Central memory CD8-positive, alpha-beta T cell (primary cell): ENCODE measurements around the gene STX18.
A peak's percentile ranks its signal among the peaks of the same experiment; 100 is the strongest.
"Not testable (repeated sequence)": the region's sequence is repeated elsewhere in the genome, so short reads cannot be mapped to it uniquely, and the experiment has no call there.

Experiments used
- ATAC-seq: fragments of 150-1000 bp; cut with Tn5 transposase; replicated peaks from 2 replicates; pipeline ENCODE4 v1.10.0; 2022; ENCODE audit warnings: mild to moderate bottlenecking, moderate FRiP score, moderate number of reproducible peaks; ENCODE audit not compliant: poor library complexity, severe bottlenecking; ENCODE audit errors: extremely low read depth
- DNase-seq, 2 donors: peaks; one replicate each; pipeline ENCODE4 v3.0.0; 2021; ENCODE audit warnings: low spot score in 2 of 2
- H3K27ac Mint-ChIP-seq: one replicate; pipeline ENCODE4 v1.8.0; 2022; ENCODE audit warnings: low read depth, mild to moderate bottlenecking, moderate library complexity, mixed read lengths
- H3K27me3 Mint-ChIP-seq: one replicate; pipeline ENCODE4 v1.8.0; 2022; ENCODE audit warnings: mixed read lengths
- H3K36me3 Mint-ChIP-seq: one replicate; pipeline ENCODE4 v1.8.0; 2022; ENCODE audit warnings: mild to moderate bottlenecking, moderate library complexity, mixed read lengths; ENCODE audit not compliant: insufficient read depth
- H3K4me1 Mint-ChIP-seq: one replicate; pipeline ENCODE4 v1.8.0; 2022; ENCODE audit warnings: mixed read lengths
- H3K4me3 Mint-ChIP-seq: one replicate; pipeline ENCODE4 v1.8.0; 2022; ENCODE audit warnings: mild to moderate bottlenecking, moderate library complexity, mixed read lengths
- H3K9me3 Mint-ChIP-seq: one replicate; pipeline ENCODE4 v1.8.0; 2022; ENCODE audit warnings: mixed read lengths

The STX18 gene

GRCh38 chr4:4519297-4519894 is 22.5 kb downstream of the STX18 start:
- no peaks in the 10 kb centered on the region for H3K27me3 Mint-ChIP-seq
- H3K36me3 Mint-ChIP-seq = peaks cover 1% of the 10 kb centered on the region
- no peak for DNase-seq
- ATAC-seq = no peak
- H3K9me3 Mint-ChIP-seq = no peaks in the 10 kb centered on the region
- no peak overlapping the region for H3K27ac Mint-ChIP-seq
- H3K4me3 Mint-ChIP-seq = no peak overlapping the region
- peaks cover 24% of the 10 kb centered on the region for H3K4me1 Mint-ChIP-seq

DNA sequence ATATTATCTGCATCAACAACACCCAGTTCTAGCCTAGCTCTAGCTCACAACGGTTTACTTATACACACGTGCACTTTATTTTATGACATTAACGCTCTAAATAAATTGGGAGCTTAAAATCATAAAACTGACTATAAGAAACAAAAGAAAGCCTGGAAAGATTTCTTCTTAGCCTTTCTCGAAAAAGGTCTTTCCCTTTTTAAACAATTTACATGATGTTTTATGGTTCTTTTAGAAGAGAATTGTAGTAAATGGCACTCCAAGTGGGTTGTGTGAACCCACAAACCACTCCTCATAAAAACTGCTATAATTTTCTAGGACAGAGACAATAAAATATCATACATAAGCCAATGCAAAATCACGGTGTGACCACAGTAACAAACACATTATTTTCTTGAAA is 23.1 kb downstream of the STX18 start:
- H3K4me1 Mint-ChIP-seq = peaks cover 18% of the 10 kb centered on the region

GRCh38 chr4:4514786-4515185 is 27.1 kb downstream of the STX18 start:
- no peak overlapping the region for H3K4me3 Mint-ChIP-seq
- H3K27me3 Mint-ChIP-seq = no peaks in the 10 kb centered on the region
- no peaks in the 10 kb centered on the region for H3K9me3 Mint-ChIP-seq
- no peak for DNase-seq
- H3K4me1 Mint-ChIP-seq = peaks cover 16% of the 10 kb centered on the region
- no peak for ATAC-seq
- H3K27ac Mint-ChIP-seq = no peak overlapping the region
- H3K36me3 Mint-ChIP-seq = peaks cover 2% of the 10 kb centered on the region

More for the DNA sequence above, 23.1 kb downstream of the STX18 start:
- DNase-seq = no peak
- Mint-ChIP-seq H3K27me3 (no peaks in the 10 kb centered on the region), H3K36me3 (peaks cover 2% of the 10 kb centered on the region), H3K9me3 (no peaks in the 10 kb centered on the region), H3K4me3 (no peak overlapping the region), H3K27ac (peak overlapping the region; percentile 25)
- no peak for ATAC-seq

- no peak for DNase-seq
- H3K27me3 Mint-ChIP-seq = no peaks in the 10 kb centered on the region
- no peaks in the 10 kb centered on the region for H3K9me3 Mint-ChIP-seq
- no peak overlapping the region for H3K4me3 Mint-ChIP-seq
- no peak for ATAC-seq
- H3K27ac Mint-ChIP-seq = no peak overlapping the region
- peaks cover 2% of the 10 kb centered on the region for H3K36me3 Mint-ChIP-seq
- H3K4me1 Mint-ChIP-seq = peaks cover 10% of the 10 kb centered on the region
Observed at GRCh38 chr4:4512282-4512681, 29.6 kb downstream of the STX18 start.

GRCh38 chr4:4510641-4511040 is 31.2 kb downstream of the STX18 start:
- not testable (repeated sequence) for H3K27ac Mint-ChIP-seq, ATAC-seq, H3K9me3 Mint-ChIP-seq, H3K27me3 Mint-ChIP-seq, H3K4me3 Mint-ChIP-seq, DNase-seq, H3K4me1 Mint-ChIP-seq, H3K36me3 Mint-ChIP-seq

GRCh38 chr4:4509521-4509920 is 32.3 kb downstream of the STX18 start:
- H3K27ac Mint-ChIP-seq = no peak overlapping the region
- peaks cover 5% of the 10 kb centered on the region for H3K4me1 Mint-ChIP-seq
- no peaks in the 10 kb centered on the region for H3K27me3 Mint-ChIP-seq
- ATAC-seq (no peak), DNase-seq (no peak)
- no peak overlapping the region for H3K4me3 Mint-ChIP-seq
- H3K36me3 Mint-ChIP-seq = peaks cover 2% of the 10 kb centered on the region
- H3K9me3 Mint-ChIP-seq = no peaks in the 10 kb centered on the region

DNA sequence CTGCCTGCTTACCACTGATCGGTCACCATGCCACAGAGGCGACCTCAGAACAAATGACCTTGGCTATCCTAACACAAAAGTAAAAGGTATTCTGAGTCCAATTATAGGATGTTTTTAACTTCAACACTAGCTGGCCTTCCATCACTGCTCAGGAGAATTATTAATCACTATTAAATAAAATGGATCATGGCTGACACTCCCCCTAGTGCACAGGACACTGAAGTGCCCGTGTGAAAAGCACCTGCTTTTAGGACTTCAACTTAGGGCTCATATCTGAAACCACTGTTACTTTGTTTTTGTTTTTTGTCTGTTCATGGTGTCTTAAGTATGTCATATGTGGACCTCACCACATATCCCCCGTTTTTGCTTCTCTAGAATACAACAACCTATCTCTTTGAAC is 33.9 kb downstream of the STX18 start:
- ATAC-seq (no peak), DNase-seq (no peak)
- no peak overlapping the region for H3K4me3 Mint-ChIP-seq
- peaks cover 4% of the 10 kb centered on the region for H3K4me1 Mint-ChIP-seq
- H3K27me3 Mint-ChIP-seq = no peaks in the 10 kb centered on the region
- H3K9me3 Mint-ChIP-seq = no peaks in the 10 kb centered on the region
- H3K27ac Mint-ChIP-seq = no peak overlapping the region
- H3K36me3 Mint-ChIP-seq = no peaks in the 10 kb centered on the region

DNA sequence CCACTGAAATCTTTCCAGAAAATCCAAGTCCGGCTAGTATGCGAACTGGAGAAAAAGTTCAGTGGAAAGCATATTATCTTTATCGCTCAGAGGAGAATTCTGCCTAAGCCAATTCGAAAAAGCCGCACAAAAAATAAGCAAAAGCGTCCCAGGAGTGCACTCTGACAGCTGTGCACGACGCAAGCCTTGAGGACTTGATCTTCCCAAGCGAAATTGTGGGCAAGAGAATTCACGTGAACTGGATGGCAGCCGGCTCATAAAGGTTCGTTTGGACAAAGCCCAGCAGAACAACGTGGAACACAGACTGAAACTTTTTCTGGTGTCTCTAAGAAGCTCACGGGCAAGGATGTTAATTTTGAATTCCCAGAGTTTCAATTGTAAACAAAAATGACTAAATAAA is 34.4 kb downstream of the STX18 start:
- Mint-ChIP-seq H3K4me1 (peaks cover 9% of the 10 kb centered on the region), H3K9me3 (no peaks in the 10 kb centered on the region), H3K36me3 (no peaks in the 10 kb centered on the region), H3K27me3 (no peaks in the 10 kb centered on the region), H3K27ac (no peak overlapping the region), H3K4me3 (no peak overlapping the region)
- DNase-seq = no peak
- no peak for ATAC-seq

DNA sequence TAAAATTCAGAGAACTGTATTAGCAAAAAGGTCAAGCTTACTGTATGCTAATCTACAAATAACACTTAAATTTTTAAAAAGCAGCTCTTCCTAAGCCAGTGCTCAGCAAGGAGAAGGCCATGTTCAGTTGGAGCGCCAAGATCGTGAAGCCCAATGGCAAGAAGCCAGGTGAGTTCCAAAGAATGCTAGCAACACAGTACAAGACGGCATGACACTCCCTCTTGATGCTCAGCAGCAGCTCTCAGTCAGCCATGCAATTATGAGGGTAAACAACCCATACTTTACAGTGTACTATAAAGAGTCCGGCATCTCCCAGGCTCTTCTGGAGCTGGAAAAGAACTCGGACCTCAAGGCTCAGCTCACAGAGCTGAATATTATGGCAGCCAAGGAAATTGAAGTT is 34.9 kb downstream of the STX18 start:
- Mint-ChIP-seq H3K9me3 (no peaks in the 10 kb centered on the region), H3K4me1 (peaks cover 10% of the 10 kb centered on the region), H3K27ac (no peak overlapping the region), H3K36me3 (no peaks in the 10 kb centered on the region), H3K27me3 (no peaks in the 10 kb centered on the region), H3K4me3 (no peak overlapping the region)
- no peak for ATAC-seq
- DNase-seq = no peak

DNA sequence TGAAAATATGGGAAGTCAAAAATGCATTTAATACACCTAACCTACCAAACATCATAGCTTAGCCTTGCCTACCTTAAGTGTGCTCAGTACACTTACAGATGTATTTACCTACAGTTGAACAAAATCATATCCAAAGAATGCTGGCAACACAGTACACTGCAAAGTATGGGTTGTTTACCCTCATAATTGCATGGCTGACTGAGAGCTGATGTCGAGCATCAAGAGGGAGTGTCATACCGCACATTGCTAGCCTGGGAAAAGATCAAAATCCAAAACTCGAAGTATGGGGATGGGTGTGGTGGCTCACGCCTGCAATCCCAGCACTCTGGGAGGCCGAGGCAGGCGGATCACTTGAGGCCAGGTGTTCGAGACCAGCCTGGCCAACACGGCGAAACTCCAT is 36.6 kb downstream of the STX18 start:
- not testable (repeated sequence) for DNase-seq, H3K27me3 Mint-ChIP-seq, H3K9me3 Mint-ChIP-seq, ATAC-seq, H3K27ac Mint-ChIP-seq, H3K4me3 Mint-ChIP-seq, H3K36me3 Mint-ChIP-seq
- peaks cover 14% of the 10 kb centered on the region for H3K4me1 Mint-ChIP-seq

DNA sequence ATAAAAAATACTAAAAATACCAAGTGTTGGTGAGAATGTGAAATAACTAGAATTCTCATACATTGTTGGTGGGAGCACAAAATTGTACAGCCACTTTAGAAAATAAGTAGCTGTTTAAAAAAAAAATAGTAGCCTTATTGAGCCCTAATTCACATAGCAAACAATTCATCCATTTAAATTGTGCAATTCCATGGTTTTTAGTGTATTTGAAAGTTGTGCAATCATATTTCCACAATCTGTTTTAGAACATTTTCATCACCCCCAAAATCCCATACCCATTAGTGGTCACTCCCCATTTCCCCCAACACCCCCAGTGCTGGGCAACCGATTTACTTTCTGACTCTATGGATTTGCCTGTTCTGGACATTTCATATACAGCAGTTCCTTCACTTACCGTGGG is 37.1 kb downstream of the STX18 start:
- H3K4me1 Mint-ChIP-seq = peaks cover 15% of the 10 kb centered on the region
- no peak overlapping the region for H3K4me3 Mint-ChIP-seq
- no peaks in the 10 kb centered on the region for H3K27me3 Mint-ChIP-seq
- H3K27ac Mint-ChIP-seq = no peak overlapping the region
- ATAC-seq = no peak
- DNase-seq = no peak
- no peaks in the 10 kb centered on the region for H3K9me3 Mint-ChIP-seq
- H3K36me3 Mint-ChIP-seq = no peaks in the 10 kb centered on the region

DNA sequence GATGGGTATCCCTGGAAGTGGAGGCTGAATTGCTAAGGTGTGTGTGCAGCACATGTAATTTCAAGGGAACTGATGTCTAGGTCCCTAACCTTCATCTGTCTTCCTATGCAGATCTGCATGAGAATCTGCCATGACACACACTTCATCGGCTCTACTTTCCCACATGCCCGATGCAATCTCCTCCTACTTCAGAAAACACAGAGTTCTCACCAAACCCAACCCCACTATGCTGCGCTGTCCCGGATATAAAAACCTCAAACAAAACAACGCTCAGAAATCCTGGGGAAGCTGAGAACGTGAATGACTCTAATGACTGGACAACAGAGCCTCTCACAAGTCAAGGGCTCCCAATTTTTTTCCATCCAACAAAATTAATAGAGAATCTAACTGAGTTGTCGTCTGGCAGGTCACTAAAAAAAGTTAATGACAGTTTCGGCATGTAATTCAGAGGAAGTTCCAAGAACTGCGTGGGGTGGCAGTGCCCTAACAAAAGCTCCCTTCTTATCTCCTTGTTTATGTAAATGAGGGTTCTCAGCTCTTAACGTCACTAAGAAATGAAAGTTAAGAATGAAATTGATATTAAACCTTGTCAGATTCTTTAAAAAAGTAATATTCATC is 39.0 kb downstream of the STX18 start:
- ATAC-seq = peak; percentile 81
- Mint-ChIP-seq H3K27ac (peak overlapping the region; percentile 27), H3K9me3 (no peaks in the 10 kb centered on the region), H3K4me3 (peak overlapping the region; percentile 56), H3K36me3 (no peaks in the 10 kb centered on the region), H3K4me1 (peaks cover 20% of the 10 kb centered on the region), H3K27me3 (no peaks in the 10 kb centered on the region)
- DNase-seq = no peak

DNA sequence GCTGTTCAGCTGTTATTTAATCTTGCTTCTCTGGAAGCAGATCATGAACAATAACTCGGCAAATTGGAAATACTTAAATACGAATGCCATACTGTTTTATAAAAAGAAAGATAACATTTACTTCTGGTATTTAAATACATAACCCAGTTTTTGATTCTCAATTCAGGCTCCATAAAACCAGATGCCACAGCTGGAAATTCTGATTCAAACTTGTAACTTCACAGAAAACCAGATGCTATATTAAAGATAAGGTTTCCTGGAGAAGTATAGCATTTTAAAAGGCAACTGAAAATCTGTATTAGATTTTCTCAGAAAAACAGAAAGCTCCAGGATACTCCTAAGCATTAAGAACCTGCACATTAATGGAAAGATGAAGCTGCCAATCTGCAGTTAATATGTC is 40.2 kb downstream of the STX18 start:
- peaks cover 20% of the 10 kb centered on the region for H3K4me1 Mint-ChIP-seq
- no peaks in the 10 kb centered on the region for H3K27me3 Mint-ChIP-seq
- H3K27ac Mint-ChIP-seq = no peak overlapping the region
- no peaks in the 10 kb centered on the region for H3K9me3 Mint-ChIP-seq
- ATAC-seq = no peak
- H3K36me3 Mint-ChIP-seq = no peaks in the 10 kb centered on the region
- no peak overlapping the region for H3K4me3 Mint-ChIP-seq
- no peak for DNase-seq
